HG03108 (cell line): Measurements from ENCODE around the gene BCAS1.
A peak's percentile ranks its signal among the peaks of the same experiment; 100 is the strongest.
"Not testable (repeated sequence)": the region's sequence is repeated elsewhere in the genome, so short reads cannot be mapped to it uniquely, and the experiment has no call there.

Experiments used
- ATAC-seq: cut with Tn5 transposase; IDR thresholded peaks from one replicate; pipeline ENCODE4 v1.9.1; 2021; ENCODE audit warnings: moderate library complexity; ENCODE audit not compliant: unreplicated experiment

The BCAS1 gene

GRCh38 chr20:53932655-53933192 is 137.7 kb downstream of the BCAS1 start:
- not testable (repeated sequence) for ATAC-seq

GRCh38 chr20:53931597-53931996 is 138.8 kb downstream of the BCAS1 start:
- ATAC-seq, result no peak

- ATAC-seq, result no peak
These were observed 139.5 kb downstream of the BCAS1 start for GRCh38 chr20:53930651-53931504.

GRCh38 chr20:53929974-53930650 is 140.3 kb downstream of the BCAS1 start:
- peak; percentile 55 for ATAC-seq

- no peak for ATAC-seq
These were observed 141.0 kb downstream of the BCAS1 start for GRCh38 chr20:53929399-53929798.

GRCh38 chr20:53927990-53928389 is 142.4 kb downstream of the BCAS1 start:
- ATAC-seq, result no peak

GRCh38 chr20:53926428-53927028 is 143.9 kb downstream of the BCAS1 start:
- peak; percentile 55 for ATAC-seq

GRCh38 chr20:53925651-53926401 is 144.6 kb downstream of the BCAS1 start:
- no peak for ATAC-seq

GRCh38 chr20:53923566-53924369 is 146.6 kb downstream of the BCAS1 start:
- no peak for ATAC-seq

- ATAC-seq, result peak; percentile 54
These were observed 147.5 kb downstream of the BCAS1 start for GRCh38 chr20:53922901-53923314.

GRCh38 chr20:53921443-53921973 is 148.9 kb downstream of the BCAS1 start:
- ATAC-seq, result no peak

- no peak for ATAC-seq
These were observed 149.6 kb downstream of the BCAS1 start for GRCh38 chr20:53920647-53921245.

- no peak for ATAC-seq
These were observed 150.5 kb downstream of the BCAS1 start for GRCh38 chr20:53919886-53920285.

- ATAC-seq, result no peak
These were observed 151.4 kb downstream of the BCAS1 start for GRCh38 chr20:53918949-53919361.

GRCh38 chr20:53918020-53918311 is 152.4 kb downstream of the BCAS1 start:
- no peak for ATAC-seq

- peak; percentile 59 for ATAC-seq
These were observed 153.0 kb downstream of the BCAS1 start for GRCh38 chr20:53917145-53918019.

- ATAC-seq, result no peak
These were observed 154.3 kb downstream of the BCAS1 start for GRCh38 chr20:53916173-53916512.

- ATAC-seq, result peak; percentile 62
These were observed 154.8 kb downstream of the BCAS1 start for GRCh38 chr20:53915446-53916172.
